Adrenal gland (tissue), 19 donors: ENCODE data around the gene MATN3. TPM values are rescaled to one million over a fixed set of nuclear protein-coding genes. Genes with fewer than 3 reads are reported as not detected.

Source experiments
- DNase-seq, 7 donors: peaks; one replicate each; pipeline ENCODE4 v3.0.0-alpha.2; 2019 to 2020
- H3K27ac ChIP-seq, 5 donors: fragments of 200-600 bp; sonication (generic) in 4 of 5; 1 replicate in 3 of 5; 2 replicates in 2 of 5; pipeline versions ENCODE4 v1.5.1 to v1.8.0; 2016 to 2020; ENCODE audit warnings: mild to moderate bottlenecking in 1 of 5
- H3K27me3 ChIP-seq: fragments of 200-600 bp; 2 replicates; pipeline ENCODE4 v1.8.0; 2021
- H3K36me3 ChIP-seq, 2 donors: fragments of 200-600 bp; replicated peaks in 1 of 2; 1 replicate in 1 of 2; 2 replicates in 1 of 2; pipeline versions ENCODE4 v1.5.1 to v1.8.0; 2018 to 2022
- H3K4me1 ChIP-seq, 2 donors: fragments of 200-600 bp; replicated peaks in 1 of 2; 1 replicate in 1 of 2; 2 replicates in 1 of 2; pipeline versions ENCODE4 v1.5.1 to v1.8.0; 2018 to 2021
- H3K4me3 ChIP-seq, 4 donors: fragments of 200-600 bp; sonication (generic) in 3 of 4; one replicate each; pipeline ENCODE4 v1.5.1; 2016 to 2018
- H3K9me3 ChIP-seq, 3 donors: fragments of 200-600 bp; sonication (generic) in 1 of 3; replicated peaks in 1 of 3; 1 replicate in 2 of 3; 2 replicates in 1 of 3; pipeline versions ENCODE4 v1.5.1 to v1.8.0; 2016 to 2021
- POLR2A ChIP-seq, 2 donors: fragments of 450-650 bp; IDR thresholded peaks; one replicate each; pipeline ENCODE4 v1.6.1; 2017; ENCODE audit warnings: antibody characterized with exemption in 2 of 2, mild to moderate bottlenecking in 2 of 2, moderate library complexity in 1 of 2
- WGBS, 4 donors: extraction: QIAGEN DNeasy Blood & Tissue Kit in 2 of 4; methylation state at CpG; one replicate each; pipeline versions ENCODE4 v1.1.5 to v1.1.7; 2013 to 2017; 5-methylcytosine and 5-hydroxymethylcytosine counted together
- intact Hi-C, 2 donors: fragments of 100-400 bp; cut with DNase I; formaldehyde crosslinking; loops; one replicate each; pipeline versions ENCODE4 v1.14.1 to v1.15.0; 2022 to 2023
- long read RNA-seq, 10 donors: library from polyadenylated mRNA in 3 of 10; unstranded in 2 of 10; stranded (forward) in 1 of 10; transcript quantifications; one replicate each; pipeline ENCODE4 v2.0.0 and lab custom pipeline, GENCODE V29; 2021 to 2026
- polyA plus RNA-seq, 3 donors: library from polyadenylated mRNA; stranded (reverse); fragments of 200-250 nt in 2 of 3; fragments of 350-450 nt in 1 of 3; fragmentation: Illumina TruSeq in 1 of 3; extraction: RNeasy Lipid Tissue Mini Kit (QIAGEN cat#74804) in 1 of 3; gene quantifications; one replicate each; pipeline ENCODE4 v1.2.3, GENCODE V29; 2013 to 2014
- total RNA-seq, 9 donors: library from RNA; depleted of rRNA in 4 of 9; stranded (reverse); fragments of >200 nt in 4 of 9; fragments of 120-200 nt in 1 of 9; fragmentation: NEBNext Ultra II Directional in 1 of 9; extraction: Animal tissue kit (Norgen Biotek cat#: 25700) in 1 of 9; gene quantifications; one replicate each; pipeline versions ENCODE4 v1.1.0 to v1.2.4, GENCODE V29; 2013 to 2023
- TF ChIP-seq, protein P1 (sequence below), 6 experiments: fragments of 450-650 bp in 4 of 6; fragments of 200-600 bp in 2 of 6; sonication (generic) in 1 of 6; IDR thresholded peaks; 1 replicate in 5 of 6; 2 replicates in 1 of 6; pipeline versions ENCODE4 v1.5.1 to v1.8.0; 2016 to 2021; ENCODE audit warnings: antibody characterized with exemption in 6 of 6, mild to moderate bottlenecking in 2 of 6, moderate library complexity in 1 of 6
- donor health status: healthy with polysubstance abuse.
- donor health status: Bipolar disorder and iron deficiency.
- donor health status: DM: yes; HTN: yes; CAD: no.
- donor health status: DM: no; HTN: no; CAD: no.
- donor health status: DM: no; HTN: no; CAD: no.
- donor health status: DM: yes; HTN: yes; CAD: no.

MATN3 gene
- total RNA-seq = 1 to 10 TPM in 2 of 9 donors, under 1 TPM in 6, not detected in 1; 0.14 to 2.4 (median 0.78) TPM
- polyA plus RNA-seq = under 1 TPM; 0.16 to 0.79 (median 0.77) TPM
- long read RNA-seq, donor 1, partial matches to known transcripts = 0 of 2 reads
- long read RNA-seq, donor 1, other reads (novel, unspliced or antisense) = 0 of 2 reads
- long read RNA-seq, donor 2 = 0 reads
- long read RNA-seq, donor 3, partial matches to known transcripts = 0 of 2 reads
- long read RNA-seq, donor 3, other reads (novel, unspliced or antisense) = 0 of 2 reads
- long read RNA-seq, donor 4 = 0 reads
- long read RNA-seq, donor 5, partial matches to known transcripts = 1 of 4 reads
- long read RNA-seq, donor 5, other reads (novel, unspliced or antisense) = 0 of 4 reads
- long read RNA-seq, donor 6 = 0 reads
- long read RNA-seq, donor 7 = 0 reads
- long read RNA-seq, donor 8 = 0 reads
- long read RNA-seq, donor 9, partial matches to known transcripts = 0 of 1 reads
- long read RNA-seq, donor 9, other reads (novel, unspliced or antisense) = 0 of 1 reads
- long read RNA-seq, donor 10, partial matches to known transcripts = 0 of 1 reads
- long read RNA-seq, donor 10, other reads (novel, unspliced or antisense) = 0 of 1 reads

GRCh38 chr2:20012282-20013125, at the start of gene MATN3:
TSS of gene MATN3 (minus strand) at chr2:20012668. CDS start at chr2:20012631, 37 bp downstream.
- Histone ChIP-seq H3K36me3 (no peaks in the 10 kb centered on the region), H3K4me3 (peak within 1 kb of the TSS in 2 of 4 donors; percentile 39 to 83), H3K4me1 (peaks cover 0 to 12% of the 10 kb centered on the region in 2 donors), H3K27me3 (no peaks in the 10 kb centered on the region), H3K9me3 (no peaks in the 10 kb centered on the region), H3K27ac (peak within 1 kb of the TSS in 1 of 5 donors; percentile 47)
- TF ChIP-seq, protein P1, sequence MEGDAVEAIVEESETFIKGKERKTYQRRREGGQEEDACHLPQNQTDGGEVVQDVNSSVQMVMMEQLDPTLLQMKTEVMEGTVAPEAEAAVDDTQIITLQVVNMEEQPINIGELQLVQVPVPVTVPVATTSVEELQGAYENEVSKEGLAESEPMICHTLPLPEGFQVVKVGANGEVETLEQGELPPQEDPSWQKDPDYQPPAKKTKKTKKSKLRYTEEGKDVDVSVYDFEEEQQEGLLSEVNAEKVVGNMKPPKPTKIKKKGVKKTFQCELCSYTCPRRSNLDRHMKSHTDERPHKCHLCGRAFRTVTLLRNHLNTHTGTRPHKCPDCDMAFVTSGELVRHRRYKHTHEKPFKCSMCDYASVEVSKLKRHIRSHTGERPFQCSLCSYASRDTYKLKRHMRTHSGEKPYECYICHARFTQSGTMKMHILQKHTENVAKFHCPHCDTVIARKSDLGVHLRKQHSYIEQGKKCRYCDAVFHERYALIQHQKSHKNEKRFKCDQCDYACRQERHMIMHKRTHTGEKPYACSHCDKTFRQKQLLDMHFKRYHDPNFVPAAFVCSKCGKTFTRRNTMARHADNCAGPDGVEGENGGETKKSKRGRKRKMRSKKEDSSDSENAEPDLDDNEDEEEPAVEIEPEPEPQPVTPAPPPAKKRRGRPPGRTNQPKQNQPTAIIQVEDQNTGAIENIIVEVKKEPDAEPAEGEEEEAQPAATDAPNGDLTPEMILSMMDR (IDR thresholded peaks at IDR 0.05) = no peak
- TF ChIP-seq POLR2A (IDR thresholded peaks at IDR 0.05) = no peak
- WGBS, 4 donors = 2 to 6% (median 3%) methylated on average over 4 to 87 of the region's 87 CpGs
- peak in 6 of 7 donors; percentile 31 to 59 (median 38) for DNase-seq
- intact Hi-C loops = no loop called here

- 93 to 100% (median 94%) methylated on average over 2 to 5 of the region's 5 CpGs for WGBS, 4 donors
- Histone ChIP-seq H3K9me3 (no peaks in the 10 kb centered on the region), H3K36me3 (no peaks in the 10 kb centered on the region), H3K4me3 (no peak overlapping the region), H3K4me1 (peaks cover 7 to 8% of the 10 kb centered on the region in 2 donors), H3K27me3 (no peaks in the 10 kb centered on the region), H3K27ac (no peak overlapping the region)
- DNase-seq = no peak
- intact Hi-C loops = no loop called here
- TF ChIP-seq, protein P1 (IDR thresholded peaks at IDR 0.05) = no peak
- TF ChIP-seq POLR2A (IDR thresholded peaks at IDR 0.05) = no peak
These were observed 49.5 kb upstream of the MATN3 start for GRCh38 chr2:20061940-20062339.

GRCh38 chr2:20061476-20061875, 49.0 kb upstream of the MATN3 start:
- Histone ChIP-seq H3K27ac (no peak overlapping the region), H3K36me3 (no peaks in the 10 kb centered on the region), H3K27me3 (no peaks in the 10 kb centered on the region), H3K9me3 (no peaks in the 10 kb centered on the region), H3K4me3 (no peak overlapping the region), H3K4me1 (peaks cover 5% of the 10 kb centered on the region in 2 donors)
- intact Hi-C loops = no loop called here
- 86 to 88% (median 87%) methylated on average over 3 of the region's 3 CpGs for WGBS, 4 donors
- TF ChIP-seq, protein P1 (IDR thresholded peaks at IDR 0.05) = no peak
- no peak for TF ChIP-seq POLR2A (IDR thresholded peaks at IDR 0.05)
- DNase-seq = no peak

DNA sequence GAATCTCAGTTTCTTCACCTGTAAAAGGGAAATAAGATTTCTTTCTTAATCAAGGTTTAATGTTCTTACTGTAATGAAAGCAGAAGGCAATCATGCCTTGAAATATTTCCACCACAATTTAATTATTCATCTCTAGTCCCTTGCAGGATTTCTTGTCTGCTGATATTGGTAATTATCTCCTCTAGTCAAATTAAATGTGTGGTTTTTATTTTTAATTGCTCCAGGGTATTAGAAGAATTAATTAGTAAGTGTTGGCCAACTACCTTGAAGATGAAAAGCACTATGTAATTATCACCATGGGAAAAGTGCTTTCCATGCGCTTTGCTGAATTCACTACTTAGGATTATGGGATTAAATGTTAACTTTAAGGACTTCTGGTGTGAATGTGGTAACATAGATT, 47.6 kb upstream of the MATN3 start:
- Histone ChIP-seq H3K4me1 (no peaks in the 10 kb centered on the region), H3K27ac (no peak overlapping the region), H3K27me3 (no peaks in the 10 kb centered on the region), H3K4me3 (no peak overlapping the region), H3K36me3 (no peaks in the 10 kb centered on the region), H3K9me3 (no peaks in the 10 kb centered on the region)
- TF ChIP-seq, protein P1 (IDR thresholded peaks at IDR 0.05) = no peak
- no peak for TF ChIP-seq POLR2A (IDR thresholded peaks at IDR 0.05)
- no peak for DNase-seq
- WGBS, 4 donors = 98 to 100% (median 100%) methylated on average over 1 of the region's 1 CpG
- intact Hi-C loops = no loop called here
